ENCODE data around the gene MSI2.

The MSI2 gene

DNA sequence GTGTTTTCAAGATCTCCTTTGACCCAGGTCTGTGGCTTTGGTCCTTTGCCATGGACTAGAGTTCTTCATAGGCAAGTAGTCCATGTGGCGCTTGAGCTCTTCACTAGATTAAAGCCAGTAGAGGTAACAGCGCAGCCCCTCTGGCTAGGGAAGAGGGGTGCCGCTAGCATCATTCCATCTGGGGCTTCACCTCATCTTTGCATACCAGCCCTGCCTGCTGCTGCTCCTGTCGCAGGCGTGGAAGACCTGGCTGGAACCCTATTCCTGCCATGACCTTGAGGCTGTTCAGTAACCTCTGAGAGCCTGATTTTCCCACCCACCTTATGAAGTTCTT is 198.4 kb downstream of the MSI2 start:
- intact Hi-C loops (cut with DNase I): no loop called here
- peak in 1 of 42 donors; percentile 25 for DNase-seq

DNA sequence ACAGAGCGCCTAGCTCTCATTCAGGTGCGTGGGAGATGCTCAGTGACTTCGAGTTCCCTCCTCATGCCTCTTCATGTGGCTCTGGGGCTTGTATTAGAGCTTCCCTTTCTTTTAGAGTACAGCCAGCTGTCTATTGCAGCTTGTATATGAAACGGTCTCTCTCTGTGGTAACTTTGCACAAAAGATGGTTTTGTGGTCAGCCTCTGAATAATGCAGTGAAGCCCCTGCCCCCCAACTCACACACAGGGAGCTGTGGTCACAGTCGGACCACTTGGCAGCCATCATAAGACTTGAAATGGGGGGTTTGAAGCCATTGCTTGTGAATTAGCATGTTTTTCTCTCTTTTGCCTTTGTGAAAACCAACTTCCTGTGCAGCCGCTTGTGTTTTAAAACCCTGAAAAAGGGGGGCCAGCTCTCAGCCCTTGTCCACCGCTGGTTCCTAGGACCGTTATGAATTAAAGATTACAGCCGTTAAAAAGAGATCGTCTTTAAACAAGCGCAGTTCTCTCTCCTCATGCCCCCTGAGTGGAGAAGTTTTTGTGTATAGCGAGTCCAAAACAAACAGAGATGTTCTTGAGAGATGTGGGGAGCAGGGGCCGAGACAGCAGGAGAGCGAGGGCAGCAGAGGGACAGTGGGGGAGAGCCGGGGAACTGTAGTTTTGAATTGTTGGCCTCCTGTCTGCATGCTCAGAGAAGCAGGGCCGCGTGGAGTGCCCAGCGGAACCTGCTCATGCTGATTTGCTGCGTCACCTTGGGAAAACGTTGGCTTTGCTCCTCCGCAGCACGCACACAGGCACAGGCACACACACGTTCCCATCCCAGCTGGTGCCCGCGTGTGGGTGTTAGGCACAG is 199.0 kb downstream of the MSI2 start:
- DNase-seq: peak in 26 of 42 donors; percentile 19 to 74 (median 48)
- intact Hi-C loops (cut with DNase I): no loop called here

- intact Hi-C loops (cut with DNase I): no loop called here
- DNase-seq: no peak
Measured at GRCh38 chr17:57456622-57457021, 200.3 kb downstream of the MSI2 start.

DNA sequence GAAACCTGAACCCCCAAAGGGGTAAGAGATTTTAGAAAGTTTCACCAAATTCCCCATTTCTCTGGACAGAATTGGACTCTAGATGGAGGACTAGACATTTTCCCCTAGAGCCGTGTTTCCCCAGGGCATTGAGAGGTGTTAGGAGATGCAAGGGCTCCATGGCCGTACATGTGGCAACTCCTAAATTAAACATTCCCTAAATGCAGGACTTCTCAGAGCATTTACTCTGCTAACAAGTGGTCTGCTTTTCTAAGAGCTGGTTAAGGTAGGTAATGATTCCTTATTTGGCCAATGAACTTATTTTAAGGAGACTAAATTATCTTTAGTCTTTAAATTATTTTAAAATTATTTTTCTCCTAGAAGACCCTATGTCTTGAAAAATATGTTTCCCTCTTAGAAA is 200.9 kb downstream of the MSI2 start:
- intact Hi-C loops (cut with DNase I): no loop called here

GRCh38 chr17:57458718-57459285 is 202.5 kb downstream of the MSI2 start:
- intact Hi-C loops (cut with DNase I): no loop called here
- peak in 2 of 42 donors; percentile 28 to 32 for DNase-seq

More for the DNA sequence above, 200.9 kb downstream of the MSI2 start:
- no peak for DNase-seq

DNA sequence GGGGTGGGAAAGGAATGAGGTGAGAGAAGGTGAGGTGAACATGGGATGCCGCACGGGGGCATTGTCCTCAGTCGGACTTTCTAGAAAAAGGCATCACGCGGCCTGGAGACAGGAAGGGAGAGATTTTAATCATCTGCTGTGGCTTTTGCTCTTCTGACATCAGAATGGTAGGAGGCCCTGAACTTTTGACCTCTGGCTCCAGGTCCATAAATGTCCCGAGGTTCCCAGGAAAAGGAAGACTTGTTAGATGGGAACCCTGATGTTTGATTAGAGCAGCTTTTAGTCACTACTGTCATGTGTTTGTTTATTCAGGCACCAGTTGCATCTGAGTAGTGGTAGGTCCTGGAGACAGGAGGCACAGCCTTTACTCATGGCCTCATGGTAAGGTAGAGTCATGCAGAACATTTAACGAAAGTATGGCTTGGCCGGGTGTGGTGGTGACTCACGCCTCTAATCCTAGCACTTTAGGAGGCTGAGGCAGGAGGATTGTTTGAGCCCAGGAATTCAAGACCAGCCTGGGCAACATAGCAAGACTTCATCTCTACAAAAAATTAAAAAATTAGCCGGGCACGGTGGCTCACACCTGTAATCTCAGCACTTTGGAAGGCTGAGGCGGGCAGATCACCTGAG is 203.1 kb downstream of the MSI2 start:
- no peak for DNase-seq
- intact Hi-C loops (cut with DNase I): no loop called here

- DNase-seq: no peak
- intact Hi-C loops (cut with DNase I): no loop called here
Measured at GRCh38 chr17:57461082-57461481, 204.8 kb downstream of the MSI2 start.

DNA sequence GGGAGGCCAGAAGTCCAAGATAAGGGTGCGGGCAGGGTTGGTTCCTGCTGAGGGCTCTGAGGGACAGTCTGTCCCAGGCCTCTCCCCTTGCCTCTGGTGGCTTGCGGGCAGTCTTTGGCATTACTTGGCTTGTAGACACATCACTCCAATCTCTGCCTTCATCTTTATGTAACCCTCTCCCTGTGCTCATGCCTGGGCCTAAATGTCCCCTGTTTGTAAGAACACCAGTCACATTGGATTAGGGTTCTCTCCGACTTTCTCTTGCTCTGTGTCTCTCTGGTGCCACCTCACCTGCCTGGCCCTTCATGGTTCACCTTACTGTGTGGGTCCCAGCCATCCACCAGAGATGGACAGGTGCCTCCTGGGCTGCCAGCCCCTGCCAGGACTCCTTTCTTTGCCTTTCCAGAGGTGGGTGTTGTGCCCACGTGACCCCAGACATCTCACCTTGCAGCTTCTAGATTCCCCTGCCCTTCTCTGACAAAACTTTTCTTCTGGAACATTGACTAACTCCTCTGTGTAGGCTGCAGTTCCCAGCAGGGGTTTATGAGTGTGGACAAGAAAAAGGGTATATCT is 205.8 kb downstream of the MSI2 start:
- intact Hi-C loops (cut with DNase I): no loop called here
- DNase-seq: no peak

DNA sequence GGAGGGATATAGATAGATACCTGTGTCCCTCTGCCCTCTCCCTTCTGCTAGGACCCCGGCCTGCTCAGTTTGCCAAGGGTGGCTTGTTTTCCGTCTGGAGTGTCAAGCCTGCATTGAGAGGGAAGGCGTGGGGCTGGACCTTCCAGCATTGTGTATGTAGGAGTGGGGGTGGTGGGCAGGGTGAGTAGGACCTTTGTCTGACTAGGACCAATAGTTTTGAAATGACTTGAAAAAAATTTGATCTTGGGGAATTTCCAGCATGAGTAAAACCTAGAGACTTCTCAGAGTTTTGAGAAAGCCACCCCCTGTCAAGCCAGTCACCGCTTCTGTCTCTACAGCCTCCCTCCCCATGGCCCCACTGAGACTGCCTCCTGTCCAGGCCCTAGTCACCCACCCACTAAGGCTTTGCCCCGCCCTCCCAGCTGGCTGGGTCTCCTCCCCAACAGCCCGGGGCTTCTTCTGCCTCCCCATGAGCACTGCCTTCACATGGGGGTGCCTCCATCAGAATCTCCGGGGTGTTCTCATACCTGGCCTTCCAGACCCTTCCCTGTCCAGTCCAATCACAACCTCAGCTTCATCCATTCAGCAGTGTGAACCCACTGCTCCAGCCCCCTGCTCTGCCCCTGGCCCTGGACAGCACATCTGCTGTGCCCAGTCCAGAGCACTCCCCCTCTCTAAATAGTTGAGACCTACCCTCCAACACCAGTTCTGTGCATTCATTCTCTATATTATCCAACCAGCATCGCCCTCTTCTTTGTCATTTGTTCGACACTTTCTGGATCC is 207.0 kb downstream of the MSI2 start:
- intact Hi-C loops (cut with DNase I): no loop called here
- DNase-seq: no peak

GRCh38 chr17:57464191-57464864 is 208.0 kb downstream of the MSI2 start:
- intact Hi-C loops (cut with DNase I): no loop called here
- no peak for DNase-seq

DNA sequence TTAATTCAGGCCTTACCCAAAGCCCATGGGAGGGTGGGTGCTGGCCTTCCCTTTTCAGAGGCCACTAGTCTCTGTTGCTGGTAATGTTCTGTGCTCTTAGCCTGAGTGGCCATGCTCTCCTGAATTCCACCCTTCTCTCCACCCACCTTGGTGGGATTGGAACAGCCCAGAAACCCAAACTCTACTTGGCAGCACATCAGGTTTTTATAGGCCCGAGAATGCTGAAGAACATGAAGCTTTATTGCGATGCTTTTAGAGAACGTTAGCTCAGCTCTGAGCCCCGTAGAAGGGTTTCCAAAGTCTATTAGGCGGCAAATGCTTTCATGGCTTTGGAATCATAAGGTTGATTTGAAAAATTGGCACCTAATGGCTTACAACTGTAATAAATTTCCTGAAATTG is 209.3 kb downstream of the MSI2 start:
- intact Hi-C loops (cut with DNase I): no loop called here
- no peak for DNase-seq

- DNase-seq: no peak
- intact Hi-C loops (cut with DNase I): no loop called here
Measured at GRCh38 chr17:57466017-57466471, 209.7 kb downstream of the MSI2 start.

DNA sequence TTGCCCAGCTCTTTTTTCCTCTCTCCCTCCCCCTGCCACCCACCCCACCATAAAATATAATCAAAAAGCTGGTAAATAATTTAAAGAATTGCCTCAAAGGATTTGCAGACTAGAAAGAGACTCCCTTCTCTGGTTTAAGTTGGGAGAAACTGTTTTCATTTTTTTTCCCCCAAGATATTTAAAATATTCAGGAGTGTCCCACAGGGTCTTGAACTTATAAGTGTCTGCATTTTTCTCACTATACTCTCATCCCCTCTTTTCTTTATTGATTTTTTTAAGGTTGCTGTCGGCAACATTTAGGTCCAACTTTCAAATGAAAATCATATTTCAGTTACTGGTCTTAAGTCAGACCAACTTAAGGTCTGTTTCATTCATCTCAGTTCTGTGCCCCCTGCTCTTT is 210.2 kb downstream of the MSI2 start:
- no peak for DNase-seq
- intact Hi-C loops (cut with DNase I): no loop called here

GRCh38 chr17:57467226-57467625 is 210.9 kb downstream of the MSI2 start:
- DNase-seq: no peak

DNA sequence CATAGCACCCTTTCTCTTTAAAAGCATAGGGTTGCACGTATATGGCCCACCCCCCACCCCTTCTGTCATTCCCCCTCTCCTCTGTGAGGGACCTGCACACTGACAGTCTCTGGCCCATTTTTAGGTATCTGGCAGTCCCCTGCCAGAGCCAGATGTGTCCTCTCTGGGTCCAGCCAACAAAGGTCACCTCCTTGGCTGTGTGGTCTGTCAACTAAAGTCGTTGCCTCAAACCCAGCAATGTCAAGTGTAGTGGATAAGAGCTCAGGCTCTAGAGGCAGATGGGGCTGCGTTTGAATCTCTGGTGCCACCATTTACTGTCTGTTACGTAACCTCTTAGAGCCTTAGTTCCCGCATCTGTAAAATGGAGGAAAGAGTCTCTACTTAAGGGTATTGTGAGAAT is 211.5 kb downstream of the MSI2 start:
- DNase-seq: no peak
- intact Hi-C loops (cut with DNase I): no loop called here

More at GRCh38 chr17:57467226-57467625, 210.9 kb downstream of the MSI2 start:
- intact Hi-C loops (cut with DNase I): no loop called here

GRCh38 chr17:57468932-57469775 is 212.8 kb downstream of the MSI2 start:
- intact Hi-C loops (cut with DNase I): no loop called here
- no peak for DNase-seq

DNA sequence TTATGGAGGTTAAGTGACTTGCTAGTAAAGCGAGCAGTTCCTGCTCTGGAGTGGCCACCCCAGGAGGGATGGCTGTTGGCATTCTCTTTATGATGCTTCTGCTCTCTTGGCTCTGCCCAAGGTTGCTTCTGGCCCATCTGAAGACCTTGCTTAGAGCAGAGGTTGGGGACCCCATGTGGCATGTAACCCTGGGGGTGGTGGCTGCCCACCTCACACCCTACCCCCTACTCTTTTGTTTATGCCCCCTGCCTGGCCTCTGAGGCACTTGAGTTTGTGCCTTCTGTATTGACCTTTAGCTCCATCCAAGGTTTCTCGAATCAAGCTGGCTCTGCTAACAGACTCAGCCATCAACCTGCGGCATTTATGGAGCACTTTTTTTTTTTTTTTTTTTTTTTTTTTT is 214.6 kb downstream of the MSI2 start:
- no peak for DNase-seq
- intact Hi-C loops (cut with DNase I): no loop called here

- intact Hi-C loops (cut with DNase I): no loop called here
- DNase-seq: no peak
Measured at GRCh38 chr17:57471868-57472368, 215.6 kb downstream of the MSI2 start.
